ENCODE measurements around the gene CLSTN1.

CLSTN1 gene

DNA sequence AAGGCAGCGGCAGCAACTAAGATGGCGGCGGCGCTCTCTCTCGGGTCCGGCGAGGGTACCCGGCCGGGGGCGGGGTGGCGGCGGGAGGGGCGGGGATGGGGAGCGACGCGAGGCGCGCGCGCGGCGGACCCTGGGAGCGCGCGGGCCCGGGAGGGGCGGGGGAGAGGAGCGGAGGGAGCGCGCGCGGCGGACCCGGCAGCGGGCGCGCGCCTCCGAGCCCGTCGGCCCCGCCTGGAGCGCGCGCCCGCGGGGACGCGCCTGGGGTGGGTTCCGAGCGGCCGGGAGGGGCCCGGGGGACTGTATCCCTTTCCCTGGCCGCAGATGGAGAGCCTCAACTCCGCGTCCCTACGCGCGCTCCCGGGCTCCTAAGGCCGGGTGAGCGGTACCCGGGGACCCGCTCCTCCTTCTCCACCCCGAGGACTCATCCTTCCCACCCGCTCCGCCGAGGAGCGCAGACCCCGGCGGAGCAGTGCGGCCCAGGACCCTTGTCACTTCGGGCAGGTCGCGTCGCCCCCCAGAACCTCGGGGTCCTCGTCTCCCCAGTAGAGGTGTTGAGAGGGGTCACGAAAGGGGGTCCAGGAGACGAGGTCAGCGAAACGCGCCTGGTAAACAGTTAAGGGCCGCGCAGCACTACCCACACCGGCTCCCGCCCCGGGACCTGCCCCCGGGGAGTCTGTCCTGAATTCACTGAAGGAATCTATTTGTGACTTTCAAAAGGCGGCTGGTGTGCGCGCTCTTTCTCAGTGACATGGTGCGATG is at the start of gene CLSTN1:
Gene CLSTN1 (minus strand): TSS at position 23 of the 759 bp plus-strand sequence. CDS start 232 bp downstream, outside the sequence.
- no peak for FAIRE-seq

DNA sequence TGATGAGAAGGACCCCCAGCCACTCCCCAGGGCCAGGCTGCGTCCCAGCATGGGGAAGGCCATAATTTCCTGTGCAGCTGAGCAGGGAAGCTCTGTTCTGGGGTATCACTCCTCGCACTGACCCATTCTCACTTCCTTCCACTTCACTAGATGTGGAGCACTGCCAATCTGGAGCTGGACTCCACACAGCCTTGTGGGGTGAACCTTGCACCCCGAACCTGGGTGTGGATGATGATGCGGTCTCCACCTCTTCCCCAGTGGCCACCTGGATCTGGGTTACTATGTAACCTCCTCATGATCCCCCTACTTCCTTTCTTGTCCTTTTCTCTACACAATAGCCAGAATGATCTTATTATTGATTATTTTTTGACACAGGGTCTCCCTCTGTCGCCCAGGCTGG is 49.6 kb upstream of the CLSTN1 start:
- FAIRE-seq, result no peak

DNA sequence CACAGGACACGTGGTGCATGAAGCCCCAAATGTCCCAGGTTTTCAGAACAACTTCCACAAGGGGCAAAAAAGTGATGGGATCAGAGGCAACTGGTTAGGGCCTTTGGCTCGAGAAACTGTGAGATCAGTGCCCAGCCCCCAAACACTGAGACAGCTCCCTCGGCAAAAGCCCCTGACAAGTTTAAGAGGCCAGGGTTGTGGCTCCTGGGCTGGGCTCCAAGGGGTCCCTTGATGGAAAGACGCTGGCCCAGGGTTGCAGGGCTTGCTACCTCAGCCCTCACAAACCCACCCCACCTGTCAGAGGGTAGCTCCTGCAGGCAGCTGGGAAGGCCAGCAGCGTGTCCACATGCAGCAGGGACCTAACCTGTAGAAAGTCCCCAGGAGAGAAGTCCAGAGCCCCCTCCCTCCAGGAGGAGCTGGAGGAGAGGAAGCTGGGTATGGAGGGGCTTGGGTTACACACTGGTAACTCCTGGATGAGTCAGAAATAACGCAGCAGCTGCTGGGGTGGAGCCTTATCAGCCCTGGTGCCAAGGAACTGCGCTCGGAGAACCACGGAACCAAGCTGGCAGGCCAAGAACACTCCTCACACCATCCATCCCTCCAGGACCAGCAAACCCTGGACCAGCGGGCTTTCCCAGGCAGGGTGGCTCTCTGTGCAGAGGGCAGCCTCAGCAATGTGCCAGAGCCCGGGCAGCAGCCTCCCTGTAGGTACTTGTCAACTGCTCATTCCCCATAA is 48.8 kb upstream of the CLSTN1 start:
- no peak for FAIRE-seq

DNA sequence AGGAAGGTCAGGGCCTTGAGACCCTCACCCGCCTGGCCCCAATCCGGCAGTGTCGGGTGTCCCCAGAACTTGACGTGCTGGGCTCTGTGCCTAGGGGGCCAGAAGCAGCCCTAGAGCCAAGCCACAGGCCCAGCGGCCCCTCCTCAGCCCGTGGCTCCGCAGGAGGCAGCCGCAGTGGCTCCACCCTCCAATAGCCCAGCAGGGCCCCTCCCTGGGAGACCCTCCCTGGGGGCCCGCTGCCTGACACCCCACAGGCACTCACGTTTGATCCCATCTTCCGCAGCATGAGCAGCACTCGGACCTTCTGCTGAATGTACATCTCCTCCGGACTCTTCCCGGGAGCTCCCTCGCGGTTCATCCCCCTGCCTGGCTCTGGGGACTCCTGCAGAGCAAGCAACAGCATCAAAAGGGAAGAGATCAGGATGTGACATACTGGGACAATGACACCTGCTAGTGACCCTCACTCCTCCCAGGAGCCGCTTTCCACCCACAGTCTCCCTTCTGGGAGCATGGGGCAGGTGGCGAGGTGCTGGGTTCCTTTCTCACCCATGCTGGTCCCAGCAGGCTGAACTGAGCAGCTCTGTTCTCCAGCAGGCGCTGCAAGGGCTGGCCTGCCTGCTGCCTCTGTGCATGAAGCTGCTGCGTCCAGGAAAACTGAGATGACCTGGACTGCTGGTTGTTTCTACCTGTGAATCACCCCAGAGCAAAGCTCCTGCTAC is 48.1 kb upstream of the CLSTN1 start:
- FAIRE-seq, result no peak

DNA sequence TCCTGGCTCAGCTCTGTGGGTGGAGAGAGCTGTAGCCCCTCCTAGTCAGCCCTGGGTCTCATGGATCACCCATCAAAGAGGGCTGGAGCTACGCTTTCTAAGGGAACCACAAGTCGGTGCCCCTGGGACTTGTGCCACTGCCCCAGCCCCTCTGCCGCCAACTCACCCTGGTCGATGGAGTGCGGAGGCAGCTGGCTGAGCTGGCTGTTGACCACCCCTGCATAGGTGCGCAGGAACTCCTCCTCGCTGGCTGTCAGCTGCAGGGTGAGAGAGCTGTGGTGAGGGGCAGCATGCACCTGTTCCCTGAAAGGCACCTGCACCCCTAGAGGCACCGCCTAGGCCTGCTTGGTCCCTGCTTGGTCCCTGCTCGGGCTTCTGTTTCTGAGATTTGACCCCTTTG is 47.3 kb upstream of the CLSTN1 start:
- no peak for FAIRE-seq

DNA sequence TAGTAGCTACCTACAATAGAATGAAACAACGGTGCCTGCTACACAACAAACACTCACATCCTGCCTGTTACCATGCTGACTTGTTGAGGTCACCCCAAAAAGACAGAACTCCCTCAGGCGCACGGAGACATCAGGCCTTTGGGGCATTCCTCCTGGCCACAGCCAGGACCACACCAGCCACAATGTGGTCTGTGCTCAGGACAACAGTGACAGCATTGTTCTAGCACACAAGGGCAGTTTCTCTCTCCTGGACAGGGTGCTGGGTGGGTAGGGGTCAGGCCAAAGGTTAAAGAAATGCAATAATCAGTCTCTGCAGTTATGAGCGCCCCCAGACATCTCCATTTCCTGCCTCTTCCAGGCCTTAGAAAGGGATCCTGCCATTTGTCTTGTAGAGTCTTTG is 46.8 kb upstream of the CLSTN1 start:
- no peak for FAIRE-seq

DNA sequence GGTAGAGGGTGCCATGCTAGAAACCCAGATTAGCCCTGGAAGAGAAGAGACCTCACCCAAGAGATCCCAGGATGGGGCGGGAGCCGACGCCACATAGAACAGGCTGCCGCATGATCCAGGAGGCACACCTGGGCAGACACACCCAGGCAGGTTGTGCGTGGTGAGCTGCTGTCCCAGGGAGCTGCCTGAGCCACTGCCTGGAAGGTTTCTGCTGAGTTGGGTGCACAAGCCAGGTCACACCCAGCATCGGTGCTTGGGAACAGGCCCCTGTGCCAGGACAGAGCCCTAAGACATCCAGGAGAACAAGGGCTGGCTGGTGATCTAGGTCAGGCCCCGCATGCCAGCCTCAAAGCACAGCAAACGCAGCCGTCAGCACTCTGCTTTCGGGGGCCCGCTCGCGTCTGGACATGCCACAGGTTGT is 46.1 kb upstream of the CLSTN1 start:
- no peak for FAIRE-seq

DNA sequence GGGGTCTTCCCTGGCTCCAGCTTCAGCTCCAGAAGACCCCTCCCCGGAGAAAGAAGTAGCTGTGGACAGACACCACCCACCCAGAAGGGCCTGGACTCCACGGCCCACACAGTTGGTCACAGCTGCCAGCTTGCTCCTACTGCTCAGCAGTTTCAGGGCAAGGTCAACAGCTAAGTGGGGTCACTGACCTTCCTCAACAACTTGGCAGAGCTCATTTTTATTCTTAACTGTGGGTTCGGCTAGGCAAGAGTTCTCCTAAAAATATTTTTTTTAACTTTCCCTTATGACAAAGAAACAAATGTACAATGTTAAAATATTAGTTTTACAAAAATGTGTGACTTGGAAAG is 44.5 kb upstream of the CLSTN1 start:
- no peak for FAIRE-seq

DNA sequence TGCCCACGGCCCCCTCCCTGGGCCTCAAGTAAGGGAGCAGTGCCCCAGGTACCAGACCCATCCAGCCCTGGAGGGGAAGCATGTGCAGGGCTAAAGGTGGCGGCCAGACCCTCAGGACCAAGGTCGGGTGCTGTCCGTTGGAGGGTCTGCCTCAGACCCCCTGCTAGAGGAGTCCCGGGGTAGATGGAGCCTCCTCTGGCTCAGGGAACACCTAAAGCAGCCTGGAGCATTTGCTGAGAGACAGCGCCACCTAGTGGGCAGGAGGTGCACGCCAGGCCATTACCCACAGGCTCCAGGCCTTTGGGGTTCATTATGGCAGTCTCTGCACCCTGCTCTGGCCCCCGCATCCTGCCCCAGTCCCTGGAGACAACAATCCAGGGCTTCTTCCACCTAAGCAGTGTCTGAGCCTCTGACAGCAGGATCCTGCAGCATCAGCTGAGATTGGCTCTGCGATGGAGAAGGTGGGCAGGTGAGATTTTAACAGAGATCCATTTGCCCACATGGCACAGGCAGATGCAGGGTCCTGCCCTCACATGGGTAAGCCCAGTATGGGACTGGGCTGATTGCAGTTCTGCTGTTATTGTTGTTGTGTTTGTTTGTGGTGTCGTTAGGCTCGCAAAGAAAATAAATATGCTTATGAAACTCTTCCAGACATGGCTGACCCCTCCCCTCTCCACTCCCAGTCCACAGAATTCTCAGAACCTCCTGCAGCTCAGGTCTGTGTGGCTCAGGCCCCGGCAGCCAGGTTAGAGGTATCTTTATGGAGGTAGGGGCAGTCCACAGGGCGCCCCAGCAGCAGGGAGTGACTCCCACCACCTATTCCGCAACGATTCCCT is 43.9 kb upstream of the CLSTN1 start:
- peak; percentile 15 for FAIRE-seq

DNA sequence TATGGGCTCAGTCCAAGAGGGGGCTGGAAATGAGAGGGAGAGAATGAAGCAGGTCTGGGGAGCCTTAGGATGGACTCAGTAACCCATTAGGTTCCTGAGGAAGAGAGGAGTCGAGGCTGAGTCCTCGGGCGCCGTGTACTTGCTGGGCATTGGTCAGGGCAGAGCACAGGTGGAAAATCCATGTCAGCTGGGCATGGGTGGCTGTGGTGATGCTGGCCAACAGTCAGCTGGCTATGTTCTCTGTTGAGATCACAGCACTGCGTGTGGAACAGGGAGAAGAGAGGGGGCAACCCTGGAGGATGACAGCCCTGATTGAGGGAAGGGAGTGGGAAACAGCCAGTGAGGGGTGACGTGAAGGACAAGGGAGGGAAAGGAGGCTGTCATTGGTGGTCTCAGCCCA is 43.1 kb upstream of the CLSTN1 start:
- no peak for FAIRE-seq

DNA sequence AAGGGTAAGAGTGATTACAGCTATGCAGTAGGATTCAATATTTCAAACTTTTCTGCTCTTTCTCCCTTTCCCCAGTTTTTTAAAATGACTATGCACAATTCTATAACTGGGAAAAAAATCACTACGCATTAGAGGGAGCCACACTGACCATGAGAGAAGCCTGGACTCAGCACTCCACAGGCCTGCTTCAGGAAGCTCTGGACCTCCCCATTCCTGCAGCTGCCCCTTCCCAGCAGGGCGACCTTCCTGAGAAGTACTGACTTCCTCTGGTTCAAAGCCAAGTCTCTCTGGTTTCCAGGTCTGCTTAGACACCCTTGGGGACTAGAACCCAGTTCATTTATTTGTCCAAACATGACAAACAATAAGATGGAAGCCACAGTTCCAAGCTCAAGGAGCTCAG is 42.0 kb upstream of the CLSTN1 start:
- no peak for FAIRE-seq

DNA sequence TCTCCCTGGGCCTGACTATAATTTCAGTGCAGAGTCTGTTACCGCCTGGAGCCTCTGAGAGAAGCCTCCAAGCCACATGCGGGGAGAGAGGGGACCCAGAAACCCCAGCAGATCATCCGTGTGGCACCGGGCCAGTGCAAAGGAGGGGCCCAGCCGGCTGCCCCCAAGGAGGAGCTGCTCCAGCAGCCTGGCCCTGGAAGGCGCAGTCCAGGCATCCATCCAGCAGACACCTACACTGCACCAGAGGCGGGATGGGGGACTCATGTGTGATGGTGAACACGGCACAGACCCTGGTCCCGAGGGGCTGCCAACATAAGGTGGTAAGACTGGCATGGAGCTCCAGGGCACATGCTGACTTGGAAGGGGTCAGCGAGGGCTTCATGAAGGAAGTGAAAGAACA is 39.6 kb upstream of the CLSTN1 start:
- FAIRE-seq, result no peak

DNA sequence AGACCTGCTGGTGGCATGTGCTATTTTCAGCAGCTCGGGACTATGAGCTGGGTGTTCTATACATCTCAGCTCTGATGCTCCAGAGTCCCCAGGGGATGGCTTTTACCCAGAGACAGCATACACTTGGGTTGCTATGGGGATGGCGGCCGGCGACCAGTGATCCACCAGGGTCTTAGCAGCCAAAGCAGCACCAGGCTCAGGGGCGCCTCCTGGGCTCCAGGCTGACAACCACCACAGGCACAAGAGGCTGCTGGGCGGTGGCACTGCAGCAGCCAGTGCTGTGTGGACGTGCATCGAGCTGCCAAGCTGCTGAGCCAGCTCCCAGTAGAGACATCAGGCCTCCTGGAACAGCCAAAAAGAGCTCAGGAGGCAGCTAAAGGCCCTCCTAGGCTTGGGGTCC is 37.6 kb upstream of the CLSTN1 start:
- FAIRE-seq, result no peak

DNA sequence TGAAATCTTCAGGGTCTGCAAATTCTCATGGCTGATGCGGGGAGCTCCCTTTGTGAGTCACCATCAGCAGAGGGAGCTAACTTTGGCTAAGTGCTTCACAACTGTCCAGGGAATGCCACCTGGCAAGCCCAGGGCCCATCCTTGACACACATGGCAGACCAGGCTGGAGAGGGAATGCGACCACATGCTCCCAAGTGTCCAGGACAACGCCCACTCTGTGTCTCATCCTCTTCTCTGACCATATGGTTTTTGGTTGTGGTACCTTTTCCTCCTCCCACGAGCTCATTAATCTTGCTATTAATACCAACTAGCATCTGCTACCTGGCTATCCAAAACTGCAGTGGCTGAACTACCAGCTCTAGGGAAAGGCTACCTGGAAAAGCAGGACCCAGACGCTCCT is 37.1 kb upstream of the CLSTN1 start:
- FAIRE-seq, result no peak

DNA sequence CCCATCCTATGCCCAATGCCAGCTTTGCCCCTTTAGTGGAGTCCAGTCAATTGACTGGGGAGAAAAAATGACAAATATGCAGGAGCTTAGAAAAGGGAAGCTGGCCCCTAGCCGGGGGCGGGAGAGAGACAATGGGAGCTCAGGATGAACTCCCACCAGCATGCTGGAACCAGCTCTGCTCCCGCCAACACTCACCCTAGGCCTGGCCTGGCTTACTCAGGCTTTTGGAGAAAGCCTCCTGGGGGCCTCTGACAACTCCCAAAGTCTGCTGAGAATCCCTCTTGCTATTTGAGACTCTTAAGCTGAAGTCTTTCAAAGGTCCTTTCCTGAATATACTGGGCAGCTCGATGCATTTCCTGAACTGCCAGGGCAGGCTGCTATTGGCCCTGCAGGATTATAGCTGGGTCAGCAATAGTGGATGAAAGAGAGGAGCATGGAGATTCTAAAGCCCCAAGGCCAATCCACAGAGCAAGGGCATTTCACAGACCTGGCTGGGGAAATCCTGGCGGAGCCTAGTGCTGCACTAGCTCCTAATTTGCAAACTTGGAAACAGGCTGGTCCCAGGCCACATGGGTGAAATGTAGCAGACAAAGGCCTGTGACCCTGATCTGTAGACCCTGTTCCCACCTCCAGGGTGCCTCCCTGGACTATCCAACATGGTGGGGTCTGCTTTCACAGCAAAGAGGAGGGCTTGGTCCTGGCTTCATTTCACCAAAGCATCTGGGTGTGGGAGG is 35.7 kb upstream of the CLSTN1 start:
- no peak for FAIRE-seq

DNA sequence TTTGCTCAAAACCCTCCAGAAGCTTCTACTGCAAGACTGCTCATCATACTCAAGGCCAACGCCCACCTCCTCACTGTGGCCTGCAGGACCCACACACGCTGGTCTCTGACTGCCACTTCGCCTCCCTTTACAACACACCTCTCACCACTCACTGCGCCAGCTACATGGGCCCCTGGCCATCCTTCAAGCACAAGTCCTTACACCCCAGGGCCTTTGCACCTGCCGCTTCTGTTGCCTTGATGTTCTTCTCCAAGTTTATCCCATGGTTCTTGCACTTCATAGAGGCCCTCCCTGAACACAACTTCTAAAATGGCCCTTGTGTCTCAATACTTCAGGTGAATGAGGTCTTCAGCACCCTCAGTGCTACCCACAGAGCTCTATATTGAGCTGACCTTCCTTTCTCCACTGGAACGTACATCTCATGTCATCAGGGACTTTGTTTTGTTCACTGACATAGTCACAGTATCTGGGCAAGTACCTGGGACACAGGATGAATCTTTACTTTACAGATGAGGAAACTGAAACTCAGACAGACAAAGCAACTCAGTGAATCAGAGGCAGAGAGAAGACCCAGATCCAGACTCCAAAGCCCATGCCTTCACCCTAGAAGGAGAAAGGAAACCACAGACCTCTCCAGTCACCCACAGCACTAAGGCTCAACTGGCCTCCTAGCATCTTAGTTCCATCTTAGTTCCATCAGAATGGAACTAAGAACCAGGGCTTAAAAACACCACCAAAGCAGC is 34.7 kb upstream of the CLSTN1 start:
- no peak for FAIRE-seq

DNA sequence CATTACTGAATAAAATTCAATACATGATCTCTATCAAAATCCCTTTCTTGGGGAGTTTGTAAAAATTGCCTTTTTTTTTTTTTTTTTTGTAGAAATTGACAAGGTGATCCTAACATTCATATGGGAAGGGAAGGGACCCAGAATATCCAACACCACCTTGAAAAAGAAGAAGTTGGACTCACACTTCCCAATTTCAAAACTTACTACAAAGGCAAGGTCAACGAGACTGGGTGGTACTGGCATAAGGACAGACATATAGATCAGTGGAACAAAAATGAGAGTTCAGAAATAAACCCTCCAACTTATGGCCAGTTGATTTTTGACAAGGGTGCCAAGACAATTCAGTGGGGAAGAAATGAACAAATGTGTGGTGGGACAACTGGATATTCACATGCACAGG is 31.4 kb upstream of the CLSTN1 start:
- FAIRE-seq, result no peak

DNA sequence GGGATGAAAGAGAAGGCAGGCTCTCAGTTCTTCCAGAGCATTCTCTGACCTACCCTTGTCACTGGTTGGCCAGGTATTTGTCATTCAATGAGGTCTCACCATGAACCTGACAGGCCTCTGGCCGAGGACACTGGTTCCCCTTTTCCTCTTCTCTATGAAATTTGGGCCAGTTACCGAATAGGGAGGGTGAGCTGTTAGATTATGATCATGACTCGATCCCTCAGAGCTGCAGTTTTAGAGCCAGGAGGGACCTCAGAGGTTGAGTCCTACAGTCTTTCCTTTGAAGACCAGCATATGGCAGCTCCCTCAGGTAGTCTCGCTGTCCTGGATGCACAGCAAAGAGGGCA is 29.5 kb upstream of the CLSTN1 start:
- no peak for FAIRE-seq

DNA sequence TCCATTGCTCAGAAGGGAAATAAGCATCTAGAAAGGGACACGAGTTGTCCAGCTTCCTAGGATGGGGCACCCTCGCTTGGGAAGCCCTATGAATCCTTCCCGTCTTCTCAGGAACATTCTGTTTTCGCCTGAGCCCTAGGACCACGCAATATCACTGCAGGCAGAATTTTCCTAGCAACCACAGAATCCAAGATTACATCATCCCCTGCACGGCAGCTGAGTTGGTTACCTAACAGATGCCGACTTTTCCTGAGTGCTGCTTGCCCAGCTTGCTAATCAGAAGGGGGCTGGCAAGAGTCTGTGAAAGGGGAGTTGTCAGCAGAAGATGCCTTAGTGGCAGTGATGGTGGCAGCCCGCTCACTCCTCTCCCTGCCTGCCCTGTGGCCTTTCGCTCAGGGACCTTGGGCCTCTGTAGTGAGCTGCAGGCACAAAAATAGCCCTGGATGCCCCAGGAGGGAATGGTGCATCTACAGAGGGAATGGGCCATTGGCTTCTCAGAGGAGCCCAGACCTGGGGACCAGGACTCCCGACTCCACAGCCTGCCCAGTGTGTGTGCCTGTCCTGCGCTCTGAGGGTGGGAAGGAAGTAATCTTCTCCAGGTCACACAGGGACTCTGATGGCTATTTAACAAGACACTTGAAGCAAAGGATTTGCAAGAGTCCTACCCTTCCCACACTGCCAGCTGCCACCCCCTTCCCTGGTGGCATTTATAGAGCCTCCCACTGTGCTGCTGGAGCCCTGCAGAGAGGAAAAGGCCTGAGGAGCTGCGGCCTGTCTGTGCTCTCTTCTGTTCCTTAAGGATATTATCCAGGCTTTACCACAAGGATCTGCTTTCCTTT is 28.9 kb upstream of the CLSTN1 start:
- no peak for FAIRE-seq

DNA sequence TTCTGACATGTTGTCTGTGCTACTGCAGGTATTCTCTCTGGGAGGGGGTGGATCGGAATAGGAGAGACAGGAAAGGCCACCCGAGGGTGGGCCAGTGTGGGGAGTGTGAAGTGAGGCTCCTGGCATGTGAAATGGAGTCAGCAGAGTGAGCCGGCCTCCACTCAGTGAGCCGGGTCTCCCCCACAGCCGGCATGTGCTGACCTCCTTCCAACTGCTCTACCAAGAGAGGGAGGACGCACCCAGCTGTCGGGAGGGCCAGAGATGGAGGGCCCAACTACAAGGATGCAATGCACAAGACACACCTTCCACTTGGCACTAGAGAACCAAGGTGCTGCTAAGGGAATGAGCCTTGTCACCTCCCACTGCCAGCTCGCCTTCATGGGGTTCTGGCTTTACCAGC is 28.2 kb upstream of the CLSTN1 start:
- FAIRE-seq, result no peak
